Neural progenitor cell (in vitro differentiated cells): ENCODE results near the gene ATRN. TPM values are rescaled to one million over a fixed set of nuclear protein-coding genes. Genes with fewer than 3 reads are reported as not detected.
"Not testable (repeated sequence)": the region's sequence is repeated elsewhere in the genome, so short reads cannot be mapped to it uniquely, and the experiment has no call there.

Experiments used
- DNase-seq: peaks from one replicate; pipeline ENCODE4 v3.0.0-alpha.2; 2016; ENCODE audit warnings: low spot score
- H2AFZ ChIP-seq: fragments of 200-600 bp; sonication (generic); replicated peaks from 2 replicates; pipeline ENCODE4 v1.6.1; 2016; ENCODE audit warnings: antibody characterized with exemption
- H3F3A ChIP-seq: fragments of 200-600 bp; sonication (generic); 2 replicates; pipeline ENCODE4 v1.6.1; 2016; ENCODE audit warnings: antibody characterized with exemption, low read depth
- H3K27ac ChIP-seq: fragments of 200-600 bp; sonication (generic); 2 replicates; pipeline ENCODE4 v1.5.1; 2016; ENCODE audit warnings: mild to moderate bottlenecking
- H3K27me3 ChIP-seq: fragments of 200-600 bp; sonication (generic); 2 replicates; pipeline ENCODE4 v1.6.1; 2016; ENCODE audit warnings: mild to moderate bottlenecking, moderate library complexity
- H3K36me3 ChIP-seq: fragments of 200-600 bp; sonication (generic); 2 replicates; pipeline ENCODE4 v1.5.1; 2016
- H3K4me1 ChIP-seq: fragments of 200-600 bp; sonication (generic); 2 replicates; pipeline ENCODE4 v1.6.1; 2016; ENCODE audit warnings: mixed run types
- H3K4me2 ChIP-seq: fragments of 200-600 bp; sonication (generic); 2 replicates; pipeline ENCODE4 v1.6.1; 2016
- H3K4me3 ChIP-seq: fragments of 200-600 bp; sonication (generic); 2 replicates; pipeline ENCODE4 v1.5.1; 2016
- H3K79me2 ChIP-seq: fragments of 200-600 bp; sonication (generic); 2 replicates; pipeline ENCODE4 v1.6.1; 2016; ENCODE audit warnings: low read depth
- H3K9ac ChIP-seq: fragments of 200-600 bp; sonication (generic); 2 replicates; pipeline ENCODE4 v1.6.1; 2016
- H3K9me3 ChIP-seq: fragments of 200-600 bp; sonication (generic); 2 replicates; pipeline ENCODE4 v1.5.1; 2016; ENCODE audit warnings: low read depth
- H4K20me1 ChIP-seq: fragments of 200-600 bp; sonication (generic); 2 replicates; pipeline ENCODE4 v1.6.1; 2016; ENCODE audit warnings: low read depth
- H3K27ac Mint-ChIP-seq: 3 replicates; pipeline ENCODE4 v1.8.0; 2021; ENCODE audit warnings: mixed read lengths
- H3K27me3 Mint-ChIP-seq: 2 replicates; pipeline ENCODE4 v1.8.0; 2022; ENCODE audit warnings: low read depth, mild to moderate bottlenecking, inconsistent platforms, moderate library complexity, mixed read lengths; ENCODE audit not compliant: insufficient read depth
- H3K36me3 Mint-ChIP-seq: 3 replicates; pipeline ENCODE4 v1.8.0; 2021; ENCODE audit warnings: mixed read lengths
- H3K4me1 Mint-ChIP-seq: 3 replicates; pipeline ENCODE4 v1.8.0; 2021; ENCODE audit warnings: mixed read lengths
- H3K4me3 Mint-ChIP-seq: 3 replicates; pipeline ENCODE4 v1.8.0; 2021; ENCODE audit warnings: mild to moderate bottlenecking, moderate library complexity, mixed read lengths
- H3K9me3 Mint-ChIP-seq: 3 replicates; pipeline ENCODE4 v1.8.0; 2020; ENCODE audit warnings: mixed read lengths
- EZH2 ChIP-seq: fragments of 200-600 bp; sonication (generic); IDR thresholded peaks from 2 replicates; pipeline ENCODE4 v1.6.1; 2017; ENCODE audit warnings: antibody characterized with exemption, mild to moderate bottlenecking, moderate library complexity
- EZH2phosphoT487 ChIP-seq: fragments of 200-600 bp; sonication (generic); IDR thresholded peaks from 2 replicates; pipeline ENCODE4 v1.6.1; 2017; ENCODE audit warnings: antibody characterized with exemption
- total RNA-seq: library from RNA; depleted of rRNA; stranded (reverse); fragments of >200 nt; gene quantifications from 2 replicates; pipeline ENCODE4 v1.2.3, GENCODE V29; 2015; ENCODE audit warnings: low replicate concordance
- TF ChIP-seq, protein P1 (sequence below): fragments of 200-600 bp; sonication (generic); IDR thresholded peaks from 2 replicates; pipeline ENCODE4 v1.5.1; 2017; ENCODE audit warnings: antibody characterized with exemption, mild to moderate bottlenecking

Gene ATRN
- 31.2 and 36.8 TPM in 2 replicates for total RNA-seq

DNA sequence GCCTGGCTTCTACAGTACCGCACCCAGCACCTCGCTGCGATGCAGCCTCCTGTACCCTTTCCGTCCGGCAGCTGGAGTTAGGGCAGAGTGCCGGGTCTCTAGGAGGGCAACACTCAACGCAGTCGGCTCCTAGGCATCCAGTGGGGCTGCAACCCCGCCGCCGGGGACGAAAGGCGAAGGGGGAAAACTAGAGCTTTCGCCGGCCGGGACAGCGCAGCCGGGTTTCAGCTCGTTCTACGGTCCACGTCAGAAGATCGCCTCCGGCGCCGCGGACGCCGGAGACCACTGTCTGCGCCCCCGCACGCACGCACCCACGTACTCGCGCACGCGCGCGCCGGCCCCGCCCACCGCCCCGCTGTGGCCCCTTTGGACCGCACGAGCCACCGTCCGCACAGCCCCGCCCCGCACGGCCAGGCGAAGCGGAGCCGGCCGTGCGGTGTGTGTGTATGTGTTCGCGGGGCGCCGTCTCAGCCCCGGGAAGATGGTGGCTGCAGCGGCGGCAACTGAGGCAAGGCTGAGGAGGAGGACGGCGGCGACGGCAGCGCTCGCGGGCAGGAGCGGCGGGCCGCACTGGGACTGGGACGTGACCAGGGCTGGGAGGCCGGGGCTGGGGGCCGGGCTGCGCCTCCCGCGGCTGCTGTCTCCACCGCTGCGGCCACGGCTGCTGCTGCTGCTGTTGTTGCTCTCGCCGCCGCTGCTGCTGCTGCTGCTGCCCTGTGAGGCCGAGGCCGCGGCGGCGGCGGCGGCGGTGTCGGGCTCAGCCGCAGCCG, at the start of gene ATRN:
ATRN (plus strand) TSS at position 392 of the 770 bp plus-strand sequence; CDS start at position 482, 90 bp downstream.
- DNase-seq: peak; percentile 91
- Histone ChIP-seq H3K4me2 (peak within 1 kb of the TSS; percentile 97), H3F3A (peaks cover 18% of the 10 kb centered on the region), H2AFZ (peak within 1 kb of the TSS; percentile 94), H3K4me1 (peaks cover 9% of the 10 kb centered on the region), H3K79me2 (peaks cover 34% of the 10 kb centered on the region), H3K36me3 (no peaks in the 10 kb centered on the region), H3K27ac (no peak within 1 kb of the TSS), H4K20me1 (peaks cover 15% of the 10 kb centered on the region), H3K9me3 (no peaks in the 10 kb centered on the region), H3K4me3 (peak within 1 kb of the TSS; percentile 77), H3K27me3 (peaks cover 36% of the 10 kb centered on the region), H3K9ac (peak within 1 kb of the TSS; percentile 21)
- peak within 1 kb of the TSS; percentile 47 for H3K27ac Mint-ChIP-seq
- H3K9me3 Mint-ChIP-seq: no peaks in the 10 kb centered on the region
- H3K4me3 Mint-ChIP-seq: peak within 1 kb of the TSS; percentile 98
- peaks cover 4% of the 10 kb centered on the region for H3K36me3 Mint-ChIP-seq
- peaks cover 23% of the 10 kb centered on the region for H3K4me1 Mint-ChIP-seq
- no peaks in the 10 kb centered on the region for H3K27me3 Mint-ChIP-seq
- TF ChIP-seq EZH2phosphoT487: no peak
- TF ChIP-seq, protein P1, sequence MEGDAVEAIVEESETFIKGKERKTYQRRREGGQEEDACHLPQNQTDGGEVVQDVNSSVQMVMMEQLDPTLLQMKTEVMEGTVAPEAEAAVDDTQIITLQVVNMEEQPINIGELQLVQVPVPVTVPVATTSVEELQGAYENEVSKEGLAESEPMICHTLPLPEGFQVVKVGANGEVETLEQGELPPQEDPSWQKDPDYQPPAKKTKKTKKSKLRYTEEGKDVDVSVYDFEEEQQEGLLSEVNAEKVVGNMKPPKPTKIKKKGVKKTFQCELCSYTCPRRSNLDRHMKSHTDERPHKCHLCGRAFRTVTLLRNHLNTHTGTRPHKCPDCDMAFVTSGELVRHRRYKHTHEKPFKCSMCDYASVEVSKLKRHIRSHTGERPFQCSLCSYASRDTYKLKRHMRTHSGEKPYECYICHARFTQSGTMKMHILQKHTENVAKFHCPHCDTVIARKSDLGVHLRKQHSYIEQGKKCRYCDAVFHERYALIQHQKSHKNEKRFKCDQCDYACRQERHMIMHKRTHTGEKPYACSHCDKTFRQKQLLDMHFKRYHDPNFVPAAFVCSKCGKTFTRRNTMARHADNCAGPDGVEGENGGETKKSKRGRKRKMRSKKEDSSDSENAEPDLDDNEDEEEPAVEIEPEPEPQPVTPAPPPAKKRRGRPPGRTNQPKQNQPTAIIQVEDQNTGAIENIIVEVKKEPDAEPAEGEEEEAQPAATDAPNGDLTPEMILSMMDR: peak; percentile 9

DNA sequence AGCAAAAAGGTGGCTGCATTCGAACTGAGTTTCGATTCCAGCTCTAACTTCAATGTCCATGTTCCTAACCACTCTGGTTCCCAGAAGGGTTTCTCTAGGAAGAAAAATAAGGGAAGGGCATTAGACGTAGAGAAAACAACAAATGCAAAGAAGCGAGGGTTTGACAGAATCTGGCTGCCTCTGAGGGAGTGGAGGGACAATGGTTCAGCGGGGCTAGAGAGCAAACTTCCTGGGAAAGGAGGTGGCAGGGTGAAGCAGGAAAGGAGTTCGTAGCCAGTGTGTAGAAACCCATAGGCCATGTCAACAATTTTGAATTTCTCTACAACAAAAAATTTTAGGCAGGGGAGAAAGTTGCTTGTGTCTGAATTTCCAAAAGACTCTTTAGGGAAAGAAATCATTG, 48.8 kb upstream of the ATRN start:
- peaks cover 20% of the 10 kb centered on the region for H3F3A ChIP-seq

DNA sequence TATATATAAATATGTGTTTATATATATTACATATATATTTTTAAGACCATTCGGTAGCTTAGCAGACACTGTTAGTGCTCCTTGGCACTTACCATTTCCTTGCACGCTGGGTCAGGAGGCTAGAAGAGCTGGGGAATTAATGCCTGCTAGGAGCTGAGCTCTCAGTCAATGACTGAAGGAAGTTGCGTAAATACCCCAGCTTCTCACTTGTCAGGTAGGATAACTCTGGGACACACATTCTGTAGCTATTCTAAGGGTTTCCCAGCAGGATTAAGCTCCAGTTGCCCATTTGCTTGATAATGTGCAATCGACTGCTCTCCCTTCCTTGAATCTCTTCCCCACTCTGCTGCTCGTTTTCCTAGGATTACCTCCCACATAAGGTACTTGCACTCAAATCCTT, 47.7 kb upstream of the ATRN start:
- H3K79me2 ChIP-seq: no peaks in the 10 kb centered on the region
- peak; percentile 31 for DNase-seq
- Mint-ChIP-seq H3K27ac (no peak overlapping the region), H3K4me1 (no peaks in the 10 kb centered on the region), H3K27me3 (no peaks in the 10 kb centered on the region), H3K9me3 (no peaks in the 10 kb centered on the region), H3K4me3 (no peak overlapping the region), H3K36me3 (no peaks in the 10 kb centered on the region)
- H3K9me3 ChIP-seq: no peaks in the 10 kb centered on the region
- H3K4me1 ChIP-seq: peaks cover 7% of the 10 kb centered on the region
- H3K4me2 ChIP-seq: peak overlapping the region; percentile 47
- H2AFZ ChIP-seq: peak overlapping the region; percentile 72
- no peak overlapping the region for H3K9ac ChIP-seq
- no peaks in the 10 kb centered on the region for H3K36me3 ChIP-seq
- H3K27me3 ChIP-seq: no peaks in the 10 kb centered on the region
- no peak overlapping the region for H3K4me3 ChIP-seq
- H4K20me1 ChIP-seq: no peaks in the 10 kb centered on the region
- no peak overlapping the region for H3K27ac ChIP-seq
- TF ChIP-seq EZH2: no peak
- TF ChIP-seq, protein P1: no peak
- no peak for TF ChIP-seq EZH2phosphoT487
- peaks cover 20% of the 10 kb centered on the region for H3F3A ChIP-seq

More for the DNA sequence above, 48.8 kb upstream of the ATRN start:
- Histone ChIP-seq H3K9ac (no peak overlapping the region), H3K27ac (peak overlapping the region; percentile 67), H3K79me2 (no peaks in the 10 kb centered on the region), H3K27me3 (no peaks in the 10 kb centered on the region), H3K4me1 (peaks cover 7% of the 10 kb centered on the region), H3K9me3 (no peaks in the 10 kb centered on the region), H3K4me3 (no peak overlapping the region), H4K20me1 (no peaks in the 10 kb centered on the region), H3K36me3 (no peaks in the 10 kb centered on the region), H3K4me2 (no peak overlapping the region), H2AFZ (peak overlapping the region; percentile 100)
- no peaks in the 10 kb centered on the region for H3K9me3 Mint-ChIP-seq
- no peaks in the 10 kb centered on the region for H3K4me1 Mint-ChIP-seq
- H3K4me3 Mint-ChIP-seq: no peak overlapping the region
- TF ChIP-seq EZH2 (no peak), EZH2phosphoT487 (no peak)
- TF ChIP-seq, protein P1: no peak
- H3K36me3 Mint-ChIP-seq: no peaks in the 10 kb centered on the region
- no peak for DNase-seq
- H3K27ac Mint-ChIP-seq: no peak overlapping the region
- H3K27me3 Mint-ChIP-seq: no peaks in the 10 kb centered on the region

DNA sequence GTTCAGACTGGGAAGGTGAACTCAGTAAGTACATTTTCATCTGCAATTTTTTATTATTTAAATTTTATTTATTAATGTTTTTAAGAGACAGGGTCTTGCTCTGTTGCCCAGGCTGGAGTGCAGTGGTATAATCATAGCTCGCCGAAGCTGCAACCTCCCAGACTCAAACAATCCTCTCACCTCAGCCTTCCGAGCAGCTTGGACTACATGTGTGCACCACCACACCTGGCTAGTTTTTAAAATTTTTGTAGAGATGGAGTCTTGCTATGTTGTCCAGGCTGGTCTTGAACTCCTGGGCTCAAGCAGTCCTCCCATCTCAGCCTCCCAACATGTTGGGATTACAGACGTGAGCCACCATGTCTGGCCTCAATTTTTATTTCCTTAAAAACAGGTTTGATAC, 44.1 kb upstream of the ATRN start:
- not testable (repeated sequence) for H3K4me3 ChIP-seq, H3K9me3 Mint-ChIP-seq, H3K27ac Mint-ChIP-seq, H3K4me1 Mint-ChIP-seq, H3K9ac ChIP-seq, H2AFZ ChIP-seq, H3K27ac ChIP-seq, H3K36me3 ChIP-seq, H3K4me3 Mint-ChIP-seq, DNase-seq, H3K27me3 Mint-ChIP-seq, H3K27me3 ChIP-seq, H3K9me3 ChIP-seq, H3K4me2 ChIP-seq, H4K20me1 ChIP-seq, H3K36me3 Mint-ChIP-seq, H3K79me2 ChIP-seq, H3K4me1 ChIP-seq
- peaks cover 19% of the 10 kb centered on the region for H3F3A ChIP-seq
